ENCODE results near the gene UBR1. TPM values are rescaled to one million over a fixed set of nuclear protein-coding genes. Genes with fewer than 3 reads are reported as not detected.
"Not testable (repeated sequence)": the region's sequence is repeated elsewhere in the genome, so short reads cannot be mapped to it uniquely, and the experiment has no call there.

UBR1 gene
- total and polyA plus RNA-seq, 5 donors from 2014 or later = 15.9 to 48.2 (median 18.2) TPM

DNA sequence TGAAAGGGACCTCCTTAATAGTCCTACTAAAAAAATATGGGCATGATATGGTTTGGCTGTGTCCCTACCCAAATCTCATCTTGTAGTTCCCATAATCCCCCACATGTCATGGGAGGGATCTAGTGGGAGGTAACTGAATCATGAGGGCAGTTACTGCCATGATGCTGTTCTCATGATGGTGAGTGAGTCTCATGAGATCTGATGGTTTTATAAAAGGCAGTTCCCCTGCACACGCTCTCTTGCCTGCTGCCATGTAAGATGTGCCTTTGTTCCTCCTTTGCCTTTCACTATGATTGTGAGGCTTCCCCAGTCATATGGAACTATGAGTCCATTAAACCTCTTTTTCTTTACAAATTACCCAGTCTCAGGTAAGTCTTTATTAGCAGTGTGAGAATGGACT, 211.9 kb downstream of the UBR1 start:
- not testable (repeated sequence) for H3K27me3 Mint-ChIP-seq; H3K27ac ChIP-seq (ENCODE audit: insufficient read depth, low read length, poor library complexity, severe bottlenecking); H3K4me3 Mint-ChIP-seq; H3K36me3 Mint-ChIP-seq; H3K9me3 Mint-ChIP-seq; H3K27ac Mint-ChIP-seq; H3K4me1 ChIP-seq (ENCODE audit: control insufficient read depth, insufficient read depth, low read length, poor library complexity, severe bottlenecking); ATAC-seq (ENCODE audit: low read depth in 2 of 2); H3K9me3 ChIP-seq (ENCODE audit: control insufficient read depth in 2 of 2, low read length in 2 of 2); H3K27me3 ChIP-seq (ENCODE audit: control insufficient read depth, insufficient read depth, low read length); DNase-seq; H3K4me3 ChIP-seq (ENCODE audit: low read depth, low read length); H3K36me3 ChIP-seq (ENCODE audit: control insufficient read depth, insufficient read depth, low read length)
- H3K4me1 Mint-ChIP-seq = peaks cover 7 to 13% (median 8%) of the 10 kb centered on the region in 4 donors

Other genes with a start within 250 kb of the UBR1 start
- gene TTBK2, start 185.3 kb downstream of the UBR1 start, total RNA-seq = 24.4 TPM
- gene TTBK2, start 185.3 kb downstream of the UBR1 start, polyA plus RNA-seq = 10 to 100 TPM in 1 of 4 donors, 1 to 10 TPM in 3; 8.2 to 11.3 (median 8.5) TPM
- gene TMEM62, start 27.5 kb upstream of the UBR1 start, total RNA-seq = 30.0 TPM
- 10 to 100 TPM; 11.4 to 18.1 (median 14.2) TPM for gene TMEM62, start 27.5 kb upstream of the UBR1 start, polyA plus RNA-seq
- gene CCNDBP1, start 79.4 kb upstream of the UBR1 start, total RNA-seq = 111 TPM
- gene CCNDBP1, start 79.4 kb upstream of the UBR1 start, polyA plus RNA-seq = 100 to 1,000 TPM; 301 to 352 (median 314) TPM
- gene EPB42, start 115.0 kb upstream of the UBR1 start, total RNA-seq = not detected
- gene EPB42, start 115.0 kb upstream of the UBR1 start, polyA plus RNA-seq = under 1 TPM in 1 of 4 donors, not detected in 3; 0.53 TPM
- not detected for gene TGM5, start 160.9 kb upstream of the UBR1 start, total RNA-seq
- gene TGM5, start 160.9 kb upstream of the UBR1 start, polyA plus RNA-seq = not detected
- not detected for gene TGM7, start 196.2 kb upstream of the UBR1 start, total RNA-seq
- gene TGM7, start 196.2 kb upstream of the UBR1 start, polyA plus RNA-seq = not detected
- 9.9 TPM for gene LCMT2, start 224.5 kb upstream of the UBR1 start, total RNA-seq
- 1 to 10 TPM; 2.9 to 7.9 (median 3.5) TPM for gene LCMT2, start 224.5 kb upstream of the UBR1 start, polyA plus RNA-seq

All from CD4-positive, CD25-positive, alpha-beta regulatory T cell (primary cell).